C1 segment of cervical spinal cord (tissue), 14 donors: ENCODE results near the gene GDPD1.
"Not testable (repeated sequence)": the region's sequence is repeated elsewhere in the genome, so short reads cannot be mapped to it uniquely, and the experiment has no call there.

Experiments
- DNase-seq, 14 donors: peaks; one replicate each; lab custom pipeline; 2025; lab: John Stamatoyannopoulos, UW

The GDPD1 gene

GRCh38 chr17:59244081-59244480 is 23.8 kb downstream of the GDPD1 start:
- DNase-seq: no peak

- DNase-seq: no peak
Observed at GRCh38 chr17:59254742-59255141, 34.4 kb downstream of the GDPD1 start.

GRCh38 chr17:59257101-59257500 is 36.8 kb downstream of the GDPD1 start:
- no peak for DNase-seq

GRCh38 chr17:59260722-59261121 is 40.4 kb downstream of the GDPD1 start:
- DNase-seq: no peak

- DNase-seq: no peak
Observed at GRCh38 chr17:59266745-59267144, 46.4 kb downstream of the GDPD1 start.

- no peak for DNase-seq
Observed at GRCh38 chr17:59267776-59268175, 47.5 kb downstream of the GDPD1 start.

GRCh38 chr17:59275618-59276017 is 55.3 kb downstream of the GDPD1 start:
- DNase-seq: no peak

GRCh38 chr17:59277031-59277430 is 56.7 kb downstream of the GDPD1 start:
- no peak for DNase-seq

- no peak for DNase-seq
Observed at GRCh38 chr17:59278406-59278805, 58.1 kb downstream of the GDPD1 start.

GRCh38 chr17:59284317-59284716 is 64.0 kb downstream of the GDPD1 start:
- no peak for DNase-seq

GRCh38 chr17:59287452-59287851 is 67.1 kb downstream of the GDPD1 start:
- DNase-seq: no peak

GRCh38 chr17:59287891-59288290 is 67.6 kb downstream of the GDPD1 start:
- no peak for DNase-seq

GRCh38 chr17:59289981-59290301 is 69.6 kb downstream of the GDPD1 start:
- no peak for DNase-seq

GRCh38 chr17:59290302-59290998 is 70.1 kb downstream of the GDPD1 start:
- not testable (repeated sequence) for DNase-seq

GRCh38 chr17:59292174-59292523 is 71.8 kb downstream of the GDPD1 start:
- no peak for DNase-seq

- no peak for DNase-seq
Observed at GRCh38 chr17:59296190-59296589, 75.9 kb downstream of the GDPD1 start.

- DNase-seq: no peak
Observed at GRCh38 chr17:59298521-59298920, 78.2 kb downstream of the GDPD1 start.

- no peak for DNase-seq
Observed at GRCh38 chr17:59299400-59300092, 79.2 kb downstream of the GDPD1 start.

GRCh38 chr17:59300941-59301340 is 80.6 kb downstream of the GDPD1 start:
- DNase-seq: no peak

- no peak for DNase-seq
Observed at GRCh38 chr17:59304811-59305210, 84.5 kb downstream of the GDPD1 start.

- DNase-seq: no peak
Observed at GRCh38 chr17:59310263-59310920, 90.1 kb downstream of the GDPD1 start.

GRCh38 chr17:59311051-59311468 is 90.7 kb downstream of the GDPD1 start:
- DNase-seq: peak in 5 of 14 donors; percentile 2 to 46 (median 15)

- DNase-seq: not testable (repeated sequence)
Observed at GRCh38 chr17:59311521-59311920, 91.2 kb downstream of the GDPD1 start.
